GM12865 (cell line): ENCODE results near the gene CETN2.

Experiments used
- DNase-seq: peaks from one replicate; pipeline ENCODE4 v3.0.0; 2010; ENCODE audit warnings: low read depth
- H3K4me3 ChIP-seq: 2 replicates; pipeline ENCODE4 v1.5.1; 2011; ENCODE audit warnings: mild to moderate bottlenecking, low read depth, low read length, control low read depth
- TF ChIP-seq, protein P1 (sequence below): IDR thresholded peaks from 2 replicates; pipeline ENCODE4 v1.5.1; 2011; ENCODE audit warnings: low read length, control low read depth, low read depth, inconsistent platforms; ENCODE audit not compliant: insufficient read depth; ENCODE audit errors: missing control alignments

The CETN2 gene

DNA sequence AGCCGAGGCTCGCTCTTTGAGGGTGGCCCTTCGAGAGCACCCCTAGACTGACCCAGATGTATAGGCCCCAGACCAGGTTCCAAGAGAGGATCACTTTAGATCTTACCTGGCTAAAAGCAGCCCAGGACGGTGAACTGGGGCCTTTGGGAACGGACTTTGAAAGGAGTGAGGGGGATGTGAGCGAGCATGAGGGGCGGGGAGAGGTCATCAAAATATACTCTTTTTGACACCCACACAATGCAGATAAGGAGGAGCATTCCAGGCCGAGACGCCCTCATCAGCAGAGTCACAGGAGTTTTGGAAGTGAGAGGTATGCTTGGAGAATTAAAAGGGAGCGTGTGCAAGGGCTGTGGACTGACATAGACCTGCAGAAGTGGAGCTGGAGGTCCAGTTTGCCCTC lies 834 bp upstream of the CETN2 start:
- TF ChIP-seq, protein P1, sequence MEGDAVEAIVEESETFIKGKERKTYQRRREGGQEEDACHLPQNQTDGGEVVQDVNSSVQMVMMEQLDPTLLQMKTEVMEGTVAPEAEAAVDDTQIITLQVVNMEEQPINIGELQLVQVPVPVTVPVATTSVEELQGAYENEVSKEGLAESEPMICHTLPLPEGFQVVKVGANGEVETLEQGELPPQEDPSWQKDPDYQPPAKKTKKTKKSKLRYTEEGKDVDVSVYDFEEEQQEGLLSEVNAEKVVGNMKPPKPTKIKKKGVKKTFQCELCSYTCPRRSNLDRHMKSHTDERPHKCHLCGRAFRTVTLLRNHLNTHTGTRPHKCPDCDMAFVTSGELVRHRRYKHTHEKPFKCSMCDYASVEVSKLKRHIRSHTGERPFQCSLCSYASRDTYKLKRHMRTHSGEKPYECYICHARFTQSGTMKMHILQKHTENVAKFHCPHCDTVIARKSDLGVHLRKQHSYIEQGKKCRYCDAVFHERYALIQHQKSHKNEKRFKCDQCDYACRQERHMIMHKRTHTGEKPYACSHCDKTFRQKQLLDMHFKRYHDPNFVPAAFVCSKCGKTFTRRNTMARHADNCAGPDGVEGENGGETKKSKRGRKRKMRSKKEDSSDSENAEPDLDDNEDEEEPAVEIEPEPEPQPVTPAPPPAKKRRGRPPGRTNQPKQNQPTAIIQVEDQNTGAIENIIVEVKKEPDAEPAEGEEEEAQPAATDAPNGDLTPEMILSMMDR = no peak
- peak overlapping the region; percentile 70 for H3K4me3 ChIP-seq

DNA sequence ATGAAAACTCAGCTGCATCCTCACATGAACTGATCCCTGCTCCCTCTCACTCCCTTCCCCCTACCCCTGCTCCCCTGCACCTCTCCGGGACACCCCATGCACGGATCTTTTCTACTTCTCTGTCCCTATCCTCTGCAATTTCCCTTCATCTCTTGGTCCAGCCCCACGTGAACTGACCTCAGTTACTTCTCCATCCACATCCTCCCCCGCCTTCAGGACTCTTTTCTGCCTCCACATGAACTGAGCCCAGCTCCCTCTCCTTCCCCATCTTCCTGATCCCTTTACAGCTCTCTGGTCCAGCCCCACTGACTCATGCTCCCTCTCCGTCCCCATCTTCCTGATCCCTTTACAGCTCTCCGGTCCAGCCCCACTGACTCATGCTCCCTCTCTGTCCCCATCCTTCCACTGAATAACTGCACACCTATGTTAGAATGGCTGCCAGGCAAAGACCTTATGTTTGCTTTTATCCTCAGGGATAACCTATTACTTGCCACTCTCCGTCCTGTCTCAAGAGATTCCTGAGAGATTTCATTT lies 5.6 kb downstream of the CETN2 start:
- no peak for DNase-seq
- no peak overlapping the region for H3K4me3 ChIP-seq
- TF ChIP-seq, protein P1 = no peak

More for the DNA sequence above, 834 bp upstream of the CETN2 start:
- no peak for DNase-seq

DNA sequence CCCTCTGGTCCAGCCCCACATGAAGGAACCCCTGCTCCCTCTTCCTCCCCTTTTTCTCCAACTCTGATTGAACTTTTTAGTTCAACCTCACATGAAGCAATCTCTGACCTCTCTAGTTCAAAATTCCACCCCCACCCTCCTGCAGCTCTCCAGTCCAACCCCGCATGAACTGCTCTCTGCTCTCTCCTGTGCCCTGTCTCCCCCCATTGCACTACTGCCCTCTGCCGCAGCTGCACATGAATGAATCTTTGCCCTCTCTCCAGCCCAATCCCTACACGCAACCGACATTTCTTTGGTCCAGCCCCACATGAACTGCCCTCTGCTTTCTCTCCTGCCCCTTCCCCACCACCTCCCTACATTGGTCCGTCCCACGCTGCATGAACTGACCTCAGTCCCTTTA lies 6.9 kb downstream of the CETN2 start:
- DNase-seq = no peak
- TF ChIP-seq, protein P1 = no peak
- H3K4me3 ChIP-seq = no peak overlapping the region

DNA sequence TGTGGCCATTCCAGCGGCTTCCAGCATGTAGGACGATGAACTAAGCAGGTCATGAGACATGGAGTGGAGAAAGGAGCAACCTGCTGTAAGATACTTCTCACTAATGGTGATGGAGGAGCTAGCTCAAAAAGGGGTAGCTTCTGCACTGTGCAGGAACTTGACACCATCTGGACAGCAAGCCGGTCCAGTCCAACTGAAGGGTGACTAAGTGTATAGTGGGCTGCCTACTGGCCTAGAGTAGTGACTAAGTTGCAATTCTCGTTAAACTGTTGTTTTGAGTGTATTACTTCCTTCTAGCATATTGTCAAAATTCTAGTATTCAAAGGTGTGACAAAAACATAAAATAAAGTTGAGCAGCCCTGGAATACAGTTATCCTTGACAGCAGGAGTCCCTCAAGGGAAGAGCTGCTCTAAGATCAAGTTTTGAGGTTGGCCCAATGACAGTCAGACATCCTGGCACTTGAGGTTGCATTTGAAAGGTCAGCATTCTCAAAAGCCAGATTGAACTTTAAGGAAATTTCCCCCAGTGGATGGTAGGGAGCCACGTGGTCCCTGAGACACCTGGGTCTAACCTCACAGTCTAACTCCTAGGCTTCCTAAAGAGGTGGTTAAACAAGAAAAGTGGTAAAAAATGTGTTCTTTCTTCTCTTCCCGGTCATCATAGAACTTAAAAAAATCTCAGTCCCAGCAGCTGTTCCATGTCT lies 8.0 kb downstream of the CETN2 start:
- H3K4me3 ChIP-seq = no peak overlapping the region
- TF ChIP-seq, protein P1 = no peak
- DNase-seq = no peak

DNA sequence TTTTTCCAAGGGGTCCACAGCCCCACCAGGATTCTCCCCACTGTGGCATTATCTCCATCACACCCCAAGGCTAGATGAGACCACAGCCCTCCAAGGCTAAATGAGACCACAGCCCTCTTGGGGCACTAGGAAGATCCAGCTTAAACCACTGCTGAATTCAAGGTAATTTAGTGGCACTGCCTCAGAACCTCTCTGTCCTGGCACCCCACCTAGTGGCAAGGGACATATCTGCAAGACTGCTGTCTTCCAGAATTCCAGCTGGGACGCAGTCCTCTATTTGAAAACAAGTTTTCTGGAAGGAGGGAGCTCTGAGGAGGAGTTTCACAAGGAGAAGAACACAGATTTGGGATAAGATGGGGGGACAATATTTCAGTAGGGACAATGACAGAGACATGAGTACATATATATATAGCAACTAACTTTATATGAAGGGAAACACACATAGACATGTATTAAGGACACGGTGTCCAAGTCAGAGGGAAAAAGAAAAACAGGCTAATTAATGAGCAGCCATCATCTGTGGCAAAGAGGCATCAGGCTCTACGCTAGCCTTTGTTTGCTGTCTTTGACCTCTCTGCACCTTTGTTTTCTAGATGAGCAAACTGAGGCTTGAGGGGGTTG lies 9.3 kb downstream of the CETN2 start:
- TF ChIP-seq, protein P1 = peak; percentile 52
- no peak overlapping the region for H3K4me3 ChIP-seq
- peak; percentile 23 for DNase-seq

DNA sequence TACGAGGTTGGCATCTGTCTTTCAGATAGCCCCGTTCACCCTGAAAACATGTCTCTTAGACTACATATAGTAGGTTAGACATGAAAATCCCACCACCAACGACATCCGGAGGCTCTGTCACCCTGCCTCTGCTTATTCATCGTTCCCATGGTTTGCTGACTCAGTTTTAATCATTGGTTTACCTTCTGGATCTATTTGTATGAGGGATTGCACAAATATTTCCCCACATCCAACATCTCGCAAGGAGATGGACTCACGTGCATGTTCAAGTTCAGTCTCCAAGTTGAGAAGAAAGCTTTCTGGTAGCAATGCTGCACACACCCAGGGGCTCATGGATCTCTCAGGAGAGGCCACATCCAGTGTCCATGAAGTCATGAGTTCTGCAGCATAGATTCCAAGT lies 10.8 kb downstream of the CETN2 start:
- TF ChIP-seq, protein P1 = no peak
- no peak overlapping the region for H3K4me3 ChIP-seq

DNA sequence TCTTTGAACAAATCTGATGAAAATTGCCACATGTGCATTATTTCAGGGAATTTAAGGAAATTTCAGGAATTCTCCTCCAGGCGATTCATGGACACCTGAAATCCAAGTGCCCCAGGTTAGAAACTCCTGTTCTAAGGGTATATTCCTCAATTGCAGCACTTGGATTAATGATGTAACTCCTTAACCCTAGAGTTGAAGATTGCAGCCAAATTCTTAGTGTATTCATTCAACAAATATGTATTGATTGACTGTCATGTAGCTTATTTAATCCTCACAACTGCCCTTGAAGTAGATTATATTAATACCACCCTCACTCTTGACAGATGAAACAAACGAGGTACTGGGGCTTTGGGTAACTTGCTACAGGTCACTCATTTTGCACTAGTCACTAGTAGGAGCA lies 11.3 kb downstream of the CETN2 start:
- TF ChIP-seq, protein P1 = no peak
- no peak for DNase-seq
- H3K4me3 ChIP-seq = no peak overlapping the region

More for the DNA sequence above, 10.8 kb downstream of the CETN2 start:
- no peak for DNase-seq
